NCI-H1417 (cell line): ENCODE data around the gene MAPK6.

Source experiments
- DNase-seq, 3 experiments: peaks; one replicate each; lab custom pipeline; 2025; lab: John Stamatoyannopoulos, UW

The MAPK6 gene

GRCh38 chr15:52102463-52102862, 83.4 kb downstream of the MAPK6 start:
- DNase-seq: no peak

- DNase-seq: no peak
Measured at GRCh38 chr15:52103217-52104207, 84.5 kb downstream of the MAPK6 start.

GRCh38 chr15:52104532-52105004, 85.5 kb downstream of the MAPK6 start:
- no peak for DNase-seq

DNA sequence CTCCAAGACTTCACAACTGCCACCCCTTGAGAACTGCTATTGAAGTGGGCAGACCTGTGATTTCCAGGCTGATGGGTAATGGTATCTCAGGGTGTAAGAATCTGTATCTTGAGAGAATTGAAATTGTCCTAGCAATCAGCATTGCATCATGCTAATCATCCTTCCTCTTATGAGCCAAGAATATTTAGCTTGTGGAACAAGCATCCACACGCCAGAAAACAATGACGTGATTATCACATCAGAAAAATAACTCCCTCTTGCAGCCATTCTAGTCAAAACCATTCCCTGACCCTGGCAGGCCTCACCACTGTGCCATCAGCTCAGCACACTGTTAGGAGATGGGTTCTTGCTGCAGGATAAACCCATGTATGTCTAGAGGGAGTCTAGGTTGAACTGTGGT, 86.8 kb downstream of the MAPK6 start:
- no peak for DNase-seq

DNA sequence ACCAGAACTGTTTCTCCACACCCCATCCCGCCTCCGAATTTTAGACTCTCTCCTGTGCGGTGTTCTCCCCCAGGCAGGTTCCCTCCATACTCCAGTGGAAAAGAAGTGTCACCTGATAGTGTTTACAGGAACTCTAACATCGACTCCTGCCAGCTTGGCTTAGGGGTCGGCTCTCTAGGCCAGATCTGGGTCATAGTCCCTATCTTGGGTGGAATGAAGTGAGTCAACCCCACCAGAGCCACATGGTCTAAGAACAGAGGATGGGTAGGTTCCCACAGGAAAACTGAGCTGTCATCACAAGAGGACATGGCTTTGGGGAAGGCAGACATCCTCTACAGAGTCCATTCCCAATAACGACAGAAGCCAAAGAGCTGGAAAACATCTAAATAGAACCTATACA, 87.6 kb downstream of the MAPK6 start:
- DNase-seq: no peak

GRCh38 chr15:52107238-52107637, 88.2 kb downstream of the MAPK6 start:
- DNase-seq: no peak

- no peak for DNase-seq
Measured at GRCh38 chr15:52109559-52110451, 90.8 kb downstream of the MAPK6 start.

DNA sequence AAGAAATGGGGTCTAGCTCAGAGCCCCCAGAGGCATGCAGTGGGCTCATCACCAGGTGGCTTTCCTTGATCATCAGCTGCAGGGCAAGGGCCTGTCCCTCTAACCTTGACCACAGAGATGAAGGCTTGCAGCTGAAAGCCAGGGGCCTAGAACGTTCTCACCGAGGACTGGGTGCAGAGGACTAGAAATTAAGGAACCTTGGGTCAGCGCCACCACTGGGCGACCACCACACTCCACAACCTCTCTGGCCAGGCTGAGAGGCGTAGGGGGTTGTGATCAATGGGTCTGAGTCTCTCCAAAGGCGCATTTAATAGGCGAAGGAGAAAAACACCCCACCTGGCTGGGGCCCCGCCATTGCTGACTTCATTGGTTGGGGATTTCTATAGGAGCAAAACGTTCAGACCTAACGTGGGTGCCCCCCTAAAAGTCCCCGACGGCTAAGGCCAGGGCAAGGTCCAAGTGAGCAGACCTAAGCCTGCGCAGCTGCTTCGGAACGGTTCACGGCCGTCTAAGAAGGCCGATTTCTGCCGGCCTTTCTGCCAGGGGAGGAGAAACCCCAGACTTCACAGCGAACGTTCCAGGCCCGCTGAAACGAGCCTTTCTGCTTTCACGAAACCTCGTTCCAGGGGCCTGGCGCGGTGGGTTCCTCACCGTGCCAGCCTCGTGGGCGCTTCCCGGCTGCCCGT, 92.6 kb downstream of the MAPK6 start:
- no peak for DNase-seq

DNA sequence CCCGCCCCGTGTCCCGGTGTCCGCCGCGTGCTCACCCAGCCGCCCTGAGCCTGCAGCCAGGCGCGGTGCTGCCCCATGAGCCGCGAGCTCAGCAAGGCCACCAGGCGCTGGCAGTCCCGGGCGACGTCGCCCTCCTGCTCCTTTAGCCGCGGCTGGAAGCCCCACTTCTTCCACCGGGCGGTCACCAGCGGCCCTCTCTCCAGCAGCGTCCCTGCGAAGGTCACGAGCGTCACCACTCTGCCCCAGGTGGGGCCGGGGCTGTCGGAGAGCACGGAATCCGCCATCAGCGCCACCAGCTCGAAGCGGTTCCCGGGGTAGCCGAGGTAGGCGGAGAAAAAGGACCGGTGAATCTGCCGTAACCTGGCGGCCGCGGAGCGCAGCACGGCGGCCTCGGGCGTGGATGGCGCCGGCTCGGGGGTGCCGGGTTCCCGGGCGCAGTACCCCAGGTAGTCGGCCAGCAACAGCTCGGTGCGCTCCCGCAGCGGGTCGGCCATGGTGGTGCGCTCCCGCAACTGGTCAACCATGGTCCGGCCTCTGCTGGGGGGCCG, 93.3 kb downstream of the MAPK6 start:
- peak in 2 of 3 experiments; percentile 46 to 52 for DNase-seq

DNA sequence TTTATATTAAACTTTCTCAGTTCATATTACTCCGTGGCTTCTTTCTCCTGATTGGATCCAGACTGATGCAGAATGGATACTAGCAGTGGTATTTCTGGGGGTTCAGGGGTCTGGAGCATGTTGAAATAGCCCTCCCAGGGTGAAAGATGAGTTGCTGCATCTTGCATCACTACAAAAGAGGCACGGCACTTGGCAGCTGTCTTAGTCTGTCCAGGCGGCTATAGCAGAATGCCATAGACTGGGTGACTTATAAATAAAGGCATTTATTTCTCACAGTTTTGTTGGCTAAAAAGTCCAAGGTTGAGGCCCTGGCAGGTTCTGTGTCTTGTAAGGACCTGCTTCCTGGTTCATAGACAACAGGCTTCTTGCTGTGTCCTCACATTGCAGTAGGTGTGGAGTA, 94.2 kb downstream of the MAPK6 start:
- no peak for DNase-seq

GRCh38 chr15:52113708-52114107, 94.7 kb downstream of the MAPK6 start:
- DNase-seq: no peak

- DNase-seq: no peak
Measured at GRCh38 chr15:52114261-52115055, 95.4 kb downstream of the MAPK6 start.

- DNase-seq: peak in 1 of 3 experiments; percentile 21
Measured at GRCh38 chr15:52115598-52116427, 96.8 kb downstream of the MAPK6 start.
